Measurements from ENCODE around the gene EFCAB5.
"Not testable (repeated sequence)": the region's sequence is repeated elsewhere in the genome, so short reads cannot be mapped to it uniquely, and the experiment has no call there.

DNA sequence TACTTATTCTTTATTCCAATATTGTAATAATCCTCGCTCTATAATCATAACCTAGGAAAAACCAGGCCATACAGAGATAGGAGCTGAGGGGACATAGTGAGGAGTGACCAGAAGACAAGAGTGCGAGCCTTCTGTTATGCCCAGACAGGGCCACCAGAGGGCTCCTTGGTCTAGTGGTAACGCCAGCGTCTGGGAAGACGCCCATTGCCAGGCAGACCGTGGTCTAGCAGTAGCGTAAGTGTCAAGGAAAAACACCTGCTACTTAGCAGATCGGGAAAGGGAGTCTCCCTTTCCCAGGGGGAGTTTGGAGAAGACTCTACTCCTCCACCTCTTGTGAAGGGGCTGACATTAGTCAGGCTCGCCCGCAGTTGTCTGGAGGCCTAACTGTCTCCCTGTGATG, 70.5 kb downstream of the EFCAB5 start:
- not testable (repeated sequence) for TF ChIP-seq POLR2A (IDR thresholded peaks at IDR 0.05; ENCODE audit: low read depth); EP300 (IDR thresholded peaks at IDR 0.05)
- TF ChIP-seq, protein P1, sequence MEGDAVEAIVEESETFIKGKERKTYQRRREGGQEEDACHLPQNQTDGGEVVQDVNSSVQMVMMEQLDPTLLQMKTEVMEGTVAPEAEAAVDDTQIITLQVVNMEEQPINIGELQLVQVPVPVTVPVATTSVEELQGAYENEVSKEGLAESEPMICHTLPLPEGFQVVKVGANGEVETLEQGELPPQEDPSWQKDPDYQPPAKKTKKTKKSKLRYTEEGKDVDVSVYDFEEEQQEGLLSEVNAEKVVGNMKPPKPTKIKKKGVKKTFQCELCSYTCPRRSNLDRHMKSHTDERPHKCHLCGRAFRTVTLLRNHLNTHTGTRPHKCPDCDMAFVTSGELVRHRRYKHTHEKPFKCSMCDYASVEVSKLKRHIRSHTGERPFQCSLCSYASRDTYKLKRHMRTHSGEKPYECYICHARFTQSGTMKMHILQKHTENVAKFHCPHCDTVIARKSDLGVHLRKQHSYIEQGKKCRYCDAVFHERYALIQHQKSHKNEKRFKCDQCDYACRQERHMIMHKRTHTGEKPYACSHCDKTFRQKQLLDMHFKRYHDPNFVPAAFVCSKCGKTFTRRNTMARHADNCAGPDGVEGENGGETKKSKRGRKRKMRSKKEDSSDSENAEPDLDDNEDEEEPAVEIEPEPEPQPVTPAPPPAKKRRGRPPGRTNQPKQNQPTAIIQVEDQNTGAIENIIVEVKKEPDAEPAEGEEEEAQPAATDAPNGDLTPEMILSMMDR (IDR thresholded peaks at IDR 0.05), result not testable (repeated sequence)

All from esophagus muscularis mucosa (tissue), 4 donors.